H1 (cell line): ENCODE data around the gene AMH. TPM values are rescaled to one million over a fixed set of nuclear protein-coding genes. Genes with fewer than 3 reads are reported as not detected.

Experiments used
- CTCF ChIA-PET: fragments of 300-600 bp; sonication (Branson Sonifier 250); formaldehyde crosslinking; loops from one replicate; lab custom pipeline; 2021; ENCODE audit not compliant: partially characterized antibody; lab: Charles Lee
- POLR2A ChIA-PET: fragments of 300-600 bp; sonication (Branson Sonifier 250); formaldehyde crosslinking; loops from one replicate; lab custom pipeline; 2021; ENCODE audit warnings: inconsistent platforms; ENCODE audit not compliant: partially characterized antibody; lab: Charles Lee
- DNase-seq, 2 experiments: peaks; one replicate each; pipeline versions ENCODE4 v3.0.0 to v3.0.0-alpha.2; 2010 to 2022; ENCODE audit warnings: low spot score in 2 of 2, low read depth in 1 of 2, mixed read lengths in 1 of 2
- FAIRE-seq: peaks from 2 replicates; lab custom pipeline; 2011; peaks lifted over from hg19 to GRCh38; lab: Jason Lieb, UNC
- H2AFZ ChIP-seq: 2 replicates; pipeline ENCODE4 v1.8.1; 2012; ENCODE audit warnings: low read length, inconsistent platforms
- H2AK5ac ChIP-seq: 2 replicates; pipeline ENCODE4 v1.6.1; 2013; ENCODE audit warnings: low read depth, low read length
- H2BK120ac ChIP-seq: replicated peaks from 2 replicates; pipeline ENCODE3; 2013; ENCODE audit warnings: low read depth, low read length, inconsistent platforms
- H2BK12ac ChIP-seq: 2 replicates; pipeline ENCODE4 v1.6.1; 2013; ENCODE audit warnings: low read depth, low read length
- H2BK15ac ChIP-seq: 2 replicates; pipeline ENCODE4 v1.6.1; 2013; ENCODE audit warnings: low read length
- H2BK20ac ChIP-seq: 2 replicates; pipeline ENCODE4 v1.6.1; 2013; ENCODE audit warnings: low read length
- H2BK5ac ChIP-seq: 2 replicates; pipeline ENCODE4 v1.6.1; 2013; ENCODE audit warnings: low read depth, low read length
- H3K14ac ChIP-seq: 2 replicates; pipeline ENCODE4 v1.6.1; 2013; ENCODE audit warnings: inconsistent platforms; ENCODE audit not compliant: insufficient read length
- H3K18ac ChIP-seq: 2 replicates; pipeline ENCODE4 v1.6.1; 2013; ENCODE audit warnings: low read length; ENCODE audit errors: extremely low read depth
- H3K23ac ChIP-seq: 2 replicates; pipeline ENCODE4 v1.6.1; 2013; ENCODE audit warnings: inconsistent platforms; ENCODE audit not compliant: insufficient read length
- H3K23me2 ChIP-seq: 2 replicates; pipeline ENCODE4 v1.6.1; 2013; ENCODE audit warnings: low read depth, low read length
- H3K27ac ChIP-seq: 2 replicates; pipeline ENCODE4 v1.6.1; 2011; ENCODE audit warnings: low read depth, low read length, inconsistent platforms
- H3K27me3 ChIP-seq, 4 experiments: replicated peaks in 1 of 4; 1 replicate in 1 of 4; 2 replicates in 3 of 4; pipeline versions ENCODE4 v1.6.1 to v1.8.1; 2011 to 2013; ENCODE audit warnings: low read length in 3 of 4, mild to moderate bottlenecking in 3 of 4, inconsistent platforms in 2 of 4, mixed read lengths in 2 of 4, moderate library complexity in 1 of 4; ENCODE audit not compliant: control insufficient read depth in 3 of 4, insufficient read depth in 3 of 4; ENCODE audit errors: extremely low read depth in 1 of 4
- H3K36me3 ChIP-seq, 4 experiments: 2 replicates each; pipeline versions ENCODE4 v1.6.1 to v1.8.1; 2011 to 2013; ENCODE audit warnings: mild to moderate bottlenecking in 4 of 4, low read length in 3 of 4, moderate library complexity in 2 of 4, control low read depth in 1 of 4, inconsistent platforms in 1 of 4; ENCODE audit not compliant: insufficient read depth in 4 of 4, control insufficient read depth in 2 of 4
- H3K4ac ChIP-seq: replicated peaks from 2 replicates; pipeline ENCODE3; 2013; ENCODE audit warnings: low read length, low read depth, mixed read lengths, inconsistent platforms; ENCODE audit not compliant: insufficient read length
- H3K4me1 ChIP-seq, 4 experiments: replicated peaks in 1 of 4; 1 replicate in 1 of 4; 2 replicates in 3 of 4; pipeline versions ENCODE4 v1.6.1 to v1.8.1; 2011 to 2013; ENCODE audit warnings: low read length in 3 of 4, inconsistent platforms in 2 of 4, mixed read lengths in 1 of 4; ENCODE audit not compliant: insufficient read depth in 4 of 4, control insufficient read depth in 3 of 4
- H3K4me2 ChIP-seq, 2 experiments: 2 replicates each; pipeline versions ENCODE4 v1.6.1 to v1.8.1; 2011 to 2013; ENCODE audit warnings: low read depth in 2 of 2, low read length in 2 of 2, control low read depth in 1 of 2, inconsistent platforms in 1 of 2, mild to moderate bottlenecking in 1 of 2; ENCODE audit not compliant: insufficient read depth in 1 of 2
- H3K4me3 ChIP-seq, 4 experiments: fragments of 200-600, 300-600 bp in 1 of 4; sonication (generic), shearing (Covaris generic), sonication (Bioruptor Twin) in 1 of 4; 2 replicates each; pipeline versions ENCODE4 v1.5.1 to v1.8.1; 2011 to 2016; ENCODE audit warnings: low read length in 4 of 4, low read depth in 3 of 4, control low read depth in 2 of 4, inconsistent platforms in 2 of 4, mild to moderate bottlenecking in 2 of 4, mixed read lengths in 1 of 4, moderate library complexity in 1 of 4; ENCODE audit not compliant: insufficient read depth in 2 of 4; ENCODE audit errors: extremely low read depth in 1 of 4
- H3K56ac ChIP-seq: replicated peaks from 2 replicates; pipeline ENCODE3; 2013; ENCODE audit warnings: low read depth, mild to moderate bottlenecking, mixed read lengths, low read length, inconsistent platforms; ENCODE audit not compliant: insufficient read length
- H3K79me1 ChIP-seq: 2 replicates; pipeline ENCODE4 v1.6.1; 2013; ENCODE audit warnings: low read depth, low read length, control low read depth
- H3K79me2 ChIP-seq, 2 experiments: 2 replicates each; pipeline versions ENCODE4 v1.6.1 to v1.8.1; 2012 to 2013; ENCODE audit warnings: low read length in 2 of 2, mild to moderate bottlenecking in 2 of 2, inconsistent platforms in 1 of 2; ENCODE audit not compliant: insufficient read depth in 2 of 2, control insufficient read depth in 1 of 2
- H3K9ac ChIP-seq, 4 experiments: replicated peaks in 1 of 4; 1 replicate in 1 of 4; 2 replicates in 3 of 4; pipeline versions ENCODE4 v1.6.1 to v1.8.1; 2011 to 2013; ENCODE audit warnings: low read depth in 3 of 4, low read length in 3 of 4, control low read depth in 2 of 4, mild to moderate bottlenecking in 2 of 4, moderate library complexity in 2 of 4, inconsistent platforms in 1 of 4; ENCODE audit errors: extremely low read depth in 1 of 4
- H3K9me3 ChIP-seq, 2 experiments: 2 replicates each; pipeline versions ENCODE4 v1.6.1 to v1.8.1; 2012 to 2013; ENCODE audit warnings: mild to moderate bottlenecking in 2 of 2, moderate library complexity in 2 of 2, control low read depth in 1 of 2, inconsistent platforms in 1 of 2, low read depth in 1 of 2, low read length in 1 of 2, mixed read lengths in 1 of 2; ENCODE audit not compliant: insufficient read depth in 2 of 2
- H4K20me1 ChIP-seq, 2 experiments: replicated peaks in 1 of 2; 2 replicates each; pipeline versions ENCODE3 to v1.8.1; 2011 to 2013; ENCODE audit warnings: inconsistent platforms in 2 of 2, low read length in 2 of 2, mild to moderate bottlenecking in 1 of 2; ENCODE audit not compliant: insufficient read depth in 2 of 2, control insufficient read depth in 1 of 2
- H4K5ac ChIP-seq: 2 replicates; pipeline ENCODE4 v1.6.1; 2013; ENCODE audit warnings: low read length, low read depth, mixed read lengths, inconsistent platforms; ENCODE audit not compliant: insufficient read length
- H4K8ac ChIP-seq: 2 replicates; pipeline ENCODE4 v1.8.0; 2013; ENCODE audit warnings: mild to moderate bottlenecking, moderate library complexity, low read length, inconsistent platforms; ENCODE audit not compliant: insufficient read depth; ENCODE audit errors: extremely low read depth
- H4K91ac ChIP-seq: replicated peaks from 2 replicates; pipeline ENCODE3; 2013; ENCODE audit warnings: low read length, mixed read lengths, inconsistent platforms; ENCODE audit not compliant: insufficient read length
- RBBP5 ChIP-seq: IDR thresholded peaks from 2 replicates; pipeline ENCODE4 v1.7.1; 2012; ENCODE audit warnings: low read depth, mild to moderate bottlenecking, inconsistent platforms, low read length, moderate library complexity, borderline replicate concordance
- WGBS, 2 experiments: shearing (Covaris generic) in 1 of 2; methylation state at CpG; one replicate each; pipeline versions ENCODE4 v1.1.6 to v1.1.7; 2013 to 2015; ENCODE audit warnings: low lambda C conversion rate in 2 of 2, mixed read lengths in 2 of 2, inconsistent platforms in 1 of 2, low coverage in 1 of 2, missing lambda C conversion rate in 1 of 2; ENCODE audit not compliant: insufficient replicate concordance in 2 of 2, insufficient coverage in 1 of 2, insufficient read length in 1 of 2; ENCODE audit errors: extremely low coverage in 1 of 2, missing lambda C conversion rate in 1 of 2; 5-methylcytosine and 5-hydroxymethylcytosine counted together
- polyA plus RNA-seq, 7 experiments: library from polyadenylated mRNA; depleted of rRNA in 3 of 7; stranded (reverse) in 5 of 7; unstranded in 2 of 7; fragments of >200 nt in 5 of 7; fragments of 200-250 nt in 2 of 7; gene quantifications; 1 replicate in 5 of 7; 2 replicates in 1 of 7; 4 replicates in 1 of 7; pipeline versions ENCODE4 v1.2.1 to v1.2.3, GENCODE V29; 2011 to 2013; ENCODE audit warnings: missing spikeins in 2 of 7, mixed read lengths in 2 of 7
- total RNA-seq: library from RNA; stranded (reverse); fragmentation: NEBNext Ultra II Directional; extraction: Animal tissue kit (Norgen Biotek cat#: 25700); gene quantifications from 2 replicates; pipeline ENCODE4 v1.2.1, GENCODE V29; 2021

Gene AMH
- total and polyA plus RNA-seq, 2 of the 8 experiments (the other 6 are each of a cell fraction or from before 2014, with no cell fraction given): 10.5 to 15.4 TPM

DNA sequence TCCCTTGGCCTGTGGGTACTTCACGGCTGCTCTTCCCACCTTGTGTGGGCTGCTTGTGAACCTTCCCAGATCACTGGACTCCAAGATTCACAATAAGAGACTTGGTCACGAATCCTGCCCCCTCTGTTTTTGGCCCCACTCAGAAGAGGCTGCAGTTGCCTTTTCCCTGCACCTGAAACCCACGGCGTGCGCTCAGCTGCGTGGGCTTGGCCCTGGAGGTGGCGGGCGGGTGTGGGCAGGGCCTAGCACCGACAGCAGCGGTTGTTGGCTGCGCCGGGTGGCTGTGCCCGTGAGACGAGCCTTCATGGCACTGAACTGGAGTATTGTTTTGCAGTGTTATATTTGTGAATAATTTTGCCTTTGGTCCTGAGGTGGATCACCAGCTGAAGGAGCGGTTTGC lies 46.8 kb upstream of the AMH start:
- Histone ChIP-seq H3K4me3 (no peak overlapping the region), H2BK120ac (no peak overlapping the region), H3K27me3 (no peaks in the 10 kb centered on the region), H3K18ac (no peak overlapping the region), H3K4me2 (no peak overlapping the region), H2BK12ac (no peak overlapping the region), H3K79me2 (peaks cover 0 to 14% of the 10 kb centered on the region in 2 experiments; a peak in 2 of 4 replicates), H2BK15ac (no peak overlapping the region), H4K91ac (no peak overlapping the region), H3K23me2 (no peaks in the 10 kb centered on the region), H3K56ac (no peak overlapping the region), H4K5ac (no peak overlapping the region), H2AFZ (no peak overlapping the region), H4K20me1 (peaks cover 7 to 22% of the 10 kb centered on the region in 2 experiments), H3K23ac (no peak overlapping the region), H3K9ac (no peak overlapping the region), H3K4ac (no peak overlapping the region), H3K27ac (no peak overlapping the region), H2BK20ac (no peak overlapping the region), H3K4me1 (no peaks in the 10 kb centered on the region), H4K8ac (no peak overlapping the region), H2AK5ac (no peak overlapping the region), H3K79me1 (peaks cover 13% of the 10 kb centered on the region; the same call in 1 of the 2 replicates), H2BK5ac (no peak overlapping the region), H3K9me3 (peaks cover 4% of the 10 kb centered on the region in 2 experiments; a peak in 2 of 4 replicates), H3K36me3 (peaks cover 0 to 15% (median 0%) of the 10 kb centered on the region in 4 experiments; a peak in 2 of 8 replicates), H3K14ac (no peak overlapping the region)
- WGBS, 2 experiments: 96% methylated on average over 15 of the region's 15 CpGs; no CpG with 5 or more reads in 1 of the 2 experiments
- TF ChIP-seq RBBP5: no peak
- DNase-seq (no peak), FAIRE-seq (no peak)
- CTCF ChIA-PET: interaction anchor here (0.6 to 1.6 kb wide), 5 partner anchors 9 to 256 kb away, joined by 3 to 5 read pairs (median 4); no protein-coding TSS in a partner anchor
- POLR2A ChIA-PET: interaction anchor here (0.6 to 2.2 kb wide), 4 partner anchors 11 to 86 kb away, joined by 3 to 5 read pairs (median 4); no protein-coding TSS in a partner anchor
